ENCODE measurements around the gene MYO6.
A peak's percentile ranks its signal among the peaks of the same experiment; 100 is the strongest.
"Not testable (repeated sequence)": the region's sequence is repeated elsewhere in the genome, so short reads cannot be mapped to it uniquely, and the experiment has no call there.

Gene MYO6

GRCh38 chr6:75748743-75749538 is at the start of gene MYO6:
MYO6 (plus strand) TSS chr6:75749239; CDS start chr6:75817548, 68,309 bp downstream.
- DNase-seq (ENCODE audit: low read depth): peak; percentile 2

- DNase-seq (ENCODE audit: low read depth): not testable (repeated sequence)
These were observed 40.7 kb upstream of the MYO6 start for GRCh38 chr6:75708334-75708733.

GRCh38 chr6:75711173-75711572 is 37.9 kb upstream of the MYO6 start:
- no peak for DNase-seq (ENCODE audit: low read depth)

- DNase-seq (ENCODE audit: low read depth): no peak
These were observed 29.9 kb upstream of the MYO6 start for GRCh38 chr6:75719133-75719532.

GRCh38 chr6:75723382-75723781 is 25.7 kb upstream of the MYO6 start:
- no peak for DNase-seq (ENCODE audit: low read depth)

GRCh38 chr6:75727206-75727605 is 21.8 kb upstream of the MYO6 start:
- no peak for DNase-seq (ENCODE audit: low read depth)

- DNase-seq (ENCODE audit: low read depth): not testable (repeated sequence)
These were observed 18.0 kb upstream of the MYO6 start for GRCh38 chr6:75731029-75731428.

GRCh38 chr6:75735491-75736186 is 13.4 kb upstream of the MYO6 start:
- DNase-seq (ENCODE audit: low read depth): no peak

- no peak for DNase-seq (ENCODE audit: low read depth)
These were observed 5.1 kb upstream of the MYO6 start for GRCh38 chr6:75743971-75744370.

- DNase-seq (ENCODE audit: low read depth): no peak
These were observed 3.6 kb upstream of the MYO6 start for GRCh38 chr6:75745404-75745803.

- no peak for DNase-seq (ENCODE audit: low read depth)
These were observed 2.8 kb upstream of the MYO6 start for GRCh38 chr6:75746221-75746620.

GRCh38 chr6:75747152-75747992 is 1.7 kb upstream of the MYO6 start:
- no peak for DNase-seq (ENCODE audit: low read depth)

- no peak for DNase-seq (ENCODE audit: low read depth)
These were observed 866 bp upstream of the MYO6 start for GRCh38 chr6:75748003-75748742.

- DNase-seq (ENCODE audit: low read depth): no peak
These were observed 2.4 kb downstream of the MYO6 start for GRCh38 chr6:75751443-75751842.

GRCh38 chr6:75752365-75752764 is 3.3 kb downstream of the MYO6 start:
- DNase-seq (ENCODE audit: low read depth): no peak

- DNase-seq (ENCODE audit: low read depth): no peak
These were observed 6.7 kb downstream of the MYO6 start for GRCh38 chr6:75755704-75756103.

GRCh38 chr6:75757295-75757694 is 8.3 kb downstream of the MYO6 start:
- DNase-seq (ENCODE audit: low read depth): no peak

- no peak for DNase-seq (ENCODE audit: low read depth)
These were observed 9.0 kb downstream of the MYO6 start for GRCh38 chr6:75758061-75758460.

- no peak for DNase-seq (ENCODE audit: low read depth)
These were observed 10.2 kb downstream of the MYO6 start for GRCh38 chr6:75759207-75759606.

- DNase-seq (ENCODE audit: low read depth): no peak
These were observed 11.3 kb downstream of the MYO6 start for GRCh38 chr6:75760320-75760719.

- DNase-seq (ENCODE audit: low read depth): no peak
These were observed 12.4 kb downstream of the MYO6 start for GRCh38 chr6:75761489-75761888.

GRCh38 chr6:75762063-75762462 is 13.0 kb downstream of the MYO6 start:
- no peak for DNase-seq (ENCODE audit: low read depth)
